Measurements from ENCODE around the gene ANKRD60. TPM values are rescaled to one million over a fixed set of nuclear protein-coding genes. Genes with fewer than 3 reads are reported as not detected.

Gene ANKRD60
- total RNA-seq, 1 experiment from 2014 or later = not detected

- Mint-ChIP-seq H3K4me3 (no peak overlapping the region), H3K27me3 (ENCODE audit: low read depth) (peaks cover 30% of the 10 kb centered on the region), H3K27ac (no peak overlapping the region), H3K9me3 (peaks cover 27% of the 10 kb centered on the region), H3K4me1 (no peaks in the 10 kb centered on the region), H3K36me3 (peaks cover 9% of the 10 kb centered on the region)
- ChIA-PET CTCF (no interaction called here), POLR2A (interaction anchor here (0.6 kb wide), 1 partner anchor 242 kb away, joined by 3 read pairs; no protein-coding TSS in a partner anchor)
- TF ChIP-seq TP53 (CRISPR knock-in tag; IDR thresholded peaks at IDR 0.05) = no peak
- TF ChIP-seq SMAD3 (CRISPR knock-in tag; IDR thresholded peaks at IDR 0.05; ENCODE audit: borderline replicate concordance) = no peak
- TF ChIP-seq, protein P1, sequence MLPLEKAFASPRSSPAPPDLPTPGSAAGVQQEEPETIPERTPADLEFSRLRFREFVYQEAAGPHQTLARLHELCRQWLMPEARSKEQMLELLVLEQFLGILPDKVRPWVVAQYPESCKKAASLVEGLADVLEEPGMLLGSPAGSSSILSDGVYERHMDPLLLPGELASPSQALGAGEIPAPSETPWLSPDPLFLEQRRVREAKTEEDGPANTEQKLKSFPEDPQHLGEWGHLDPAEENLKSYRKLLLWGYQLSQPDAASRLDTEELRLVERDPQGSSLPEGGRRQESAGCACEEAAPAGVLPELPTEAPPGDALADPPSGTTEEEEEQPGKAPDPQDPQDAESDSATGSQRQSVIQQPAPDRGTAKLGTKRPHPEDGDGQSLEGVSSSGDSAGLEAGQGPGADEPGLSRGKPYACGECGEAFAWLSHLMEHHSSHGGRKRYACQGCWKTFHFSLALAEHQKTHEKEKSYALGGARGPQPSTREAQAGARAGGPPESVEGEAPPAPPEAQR (CRISPR knock-in tag; IDR thresholded peaks at IDR 0.05) = no peak
- TF ChIP-seq ZNF396 (CRISPR knock-in tag; IDR thresholded peaks at IDR 0.05; ENCODE audit: borderline replicate concordance) = no peak
- no peak for TF ChIP-seq ETV6 (CRISPR knock-in tag; IDR thresholded peaks at IDR 0.05)
- TF ChIP-seq ZNF512 (CRISPR knock-in tag; IDR thresholded peaks at IDR 0.05; ENCODE audit: borderline replicate concordance) = no peak
- no peak for TF ChIP-seq FOXP1 (CRISPR knock-in tag; IDR thresholded peaks at IDR 0.05; ENCODE audit: borderline replicate concordance)
- TF ChIP-seq ZNF121 (CRISPR knock-in tag; IDR thresholded peaks at IDR 0.05) = no peak
- TF ChIP-seq ZNF532 (CRISPR knock-in tag; IDR thresholded peaks at IDR 0.05; ENCODE audit: borderline replicate concordance) = no peak
- no peak for TF ChIP-seq HMGA2 (CRISPR knock-in tag; IDR thresholded peaks at IDR 0.05)
- no peak for TF ChIP-seq TCF7 (CRISPR knock-in tag; IDR thresholded peaks at IDR 0.05; ENCODE audit: low read depth)
- no peak for TF ChIP-seq ZNF671 (CRISPR knock-in tag; IDR thresholded peaks at IDR 0.05)
- TF ChIP-seq TEAD4 (CRISPR knock-in tag; IDR thresholded peaks at IDR 0.05) = no peak
- TF ChIP-seq IRF1 (CRISPR knock-in tag; IDR thresholded peaks at IDR 0.05) = no peak
- TF ChIP-seq ZBTB43 (CRISPR knock-in tag; IDR thresholded peaks at IDR 0.05) = no peak
- TF ChIP-seq, protein P2, sequence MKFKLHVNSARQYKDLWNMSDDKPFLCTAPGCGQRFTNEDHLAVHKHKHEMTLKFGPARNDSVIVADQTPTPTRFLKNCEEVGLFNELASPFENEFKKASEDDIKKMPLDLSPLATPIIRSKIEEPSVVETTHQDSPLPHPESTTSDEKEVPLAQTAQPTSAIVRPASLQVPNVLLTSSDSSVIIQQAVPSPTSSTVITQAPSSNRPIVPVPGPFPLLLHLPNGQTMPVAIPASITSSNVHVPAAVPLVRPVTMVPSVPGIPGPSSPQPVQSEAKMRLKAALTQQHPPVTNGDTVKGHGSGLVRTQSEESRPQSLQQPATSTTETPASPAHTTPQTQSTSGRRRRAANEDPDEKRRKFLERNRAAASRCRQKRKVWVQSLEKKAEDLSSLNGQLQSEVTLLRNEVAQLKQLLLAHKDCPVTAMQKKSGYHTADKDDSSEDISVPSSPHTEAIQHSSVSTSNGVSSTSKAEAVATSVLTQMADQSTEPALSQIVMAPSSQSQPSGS (CRISPR knock-in tag; IDR thresholded peaks at IDR 0.05; ENCODE audit: borderline replicate concordance, low read depth) = no peak
- TF ChIP-seq ZNF138 (CRISPR knock-in tag; conservative IDR thresholded peaks at IDR 0.05) = no peak
- no peak for TF ChIP-seq ZNF281 (CRISPR knock-in tag; IDR thresholded peaks at IDR 0.05)
- TF ChIP-seq ZNF232 (CRISPR knock-in tag; IDR thresholded peaks at IDR 0.05) = no peak
- no peak for DNase-seq (ENCODE audit: low spot score)
- no peak for ATAC-seq
Observed at GRCh38 chr20:58223358-58223941, 5.0 kb downstream of the ANKRD60 start.

Data from WTC11 (cell line).